ENCODE measurements around the gene PDZRN3. TPM values are rescaled to one million over a fixed set of nuclear protein-coding genes. Genes with fewer than 3 reads are reported as not detected.

Gene PDZRN3
- total and polyA plus RNA-seq, 2 donors (not counting 3 experiments of a cell fraction or from before 2014, with no cell fraction given): not detected

GRCh38 chr3:73561494-73561893, 63.2 kb downstream of the PDZRN3 start:
- Histone ChIP-seq H3K9me3 (replicated peaks; ENCODE audit: control insufficient read depth, insufficient read depth, low read length) (no peaks in the 10 kb centered on the region), H3K79me2 (ENCODE audit: control insufficient read depth, insufficient read depth, low read length) (no peaks in the 10 kb centered on the region)
- dilution Hi-C loops (cut with MboI; ENCODE audit: extremely low pct_ligation_motif_present, low sequenced_read_pairs): no loop called here

DNA sequence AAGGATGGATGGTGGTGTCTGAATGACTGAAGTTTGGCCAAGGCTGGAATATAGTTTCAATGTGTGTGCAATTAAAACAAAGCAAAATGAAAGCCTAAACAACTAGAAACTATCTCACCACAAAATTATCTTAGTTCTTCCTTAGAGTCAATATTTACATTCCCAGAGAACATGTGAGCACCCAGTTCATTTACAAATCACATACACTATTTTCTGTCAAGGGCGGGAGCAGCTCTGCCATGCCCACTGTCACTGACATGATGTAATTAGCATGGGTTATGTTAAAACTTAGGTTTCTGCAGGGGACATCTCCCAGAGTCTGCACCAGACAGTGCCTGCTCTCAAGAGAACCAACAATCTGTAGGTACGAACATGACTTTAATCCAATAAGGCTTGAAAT, 65.0 kb downstream of the PDZRN3 start:
- no peaks in the 10 kb centered on the region for H3K27me3 ChIP-seq (ENCODE audit: control insufficient read depth in 2 of 2, insufficient read depth in 2 of 2, low read length in 2 of 2)
- no peaks in the 10 kb centered on the region for H3K4me1 ChIP-seq (ENCODE audit: control insufficient read depth, extremely low read depth, insufficient read depth, low read length)
- POLR2A ChIA-PET: no interaction called here
- H3K9me1 ChIP-seq (replicated peaks; ENCODE audit: control insufficient read depth, extremely low read depth, insufficient read depth, low read length): no peaks in the 10 kb centered on the region
- dilution Hi-C loops (cut with MboI; ENCODE audit: extremely low pct_ligation_motif_present, low sequenced_read_pairs): no loop called here
- no peaks in the 10 kb centered on the region for H4K20me1 ChIP-seq (replicated peaks; ENCODE audit: control insufficient read depth, extremely low read depth, insufficient read depth, low read length)
- no TSS peak for BruUV-seq (replicated peaks)
- H3K9me3 ChIP-seq (replicated peaks; ENCODE audit: control insufficient read depth, insufficient read depth, low read length): no peaks in the 10 kb centered on the region
- no peak overlapping the region for H3K27ac ChIP-seq (ENCODE audit: insufficient read depth, low read depth, low read length)
- intact Hi-C loops (cut with micrococcal nuclease): no loop called here
- no peak for FAIRE-seq
- H3K4me2 ChIP-seq (ENCODE audit: insufficient read depth, low read length): no peak overlapping the region
- DNase-seq (ENCODE audit: low read depth, low spot score): no peak
- TF ChIP-seq GATA2 (IDR thresholded peaks at IDR 0.05; ENCODE audit: insufficient read depth, insufficient read length, low read depth, low read length): no peak
- no peak for TF ChIP-seq MAX (IDR thresholded peaks at IDR 0.05; ENCODE audit: insufficient read depth, insufficient read length)
- no peak for TF ChIP-seq MYC (IDR thresholded peaks at IDR 0.05; ENCODE audit: low read depth, low read length)
- TF ChIP-seq POLR2A (IDR thresholded peaks at IDR 0.05; ENCODE audit: low read depth, low read length): no peak
- TF ChIP-seq FOS (IDR thresholded peaks at IDR 0.05; ENCODE audit: borderline replicate concordance, insufficient read depth, low read length): no peak
- TF ChIP-seq, protein P1, sequence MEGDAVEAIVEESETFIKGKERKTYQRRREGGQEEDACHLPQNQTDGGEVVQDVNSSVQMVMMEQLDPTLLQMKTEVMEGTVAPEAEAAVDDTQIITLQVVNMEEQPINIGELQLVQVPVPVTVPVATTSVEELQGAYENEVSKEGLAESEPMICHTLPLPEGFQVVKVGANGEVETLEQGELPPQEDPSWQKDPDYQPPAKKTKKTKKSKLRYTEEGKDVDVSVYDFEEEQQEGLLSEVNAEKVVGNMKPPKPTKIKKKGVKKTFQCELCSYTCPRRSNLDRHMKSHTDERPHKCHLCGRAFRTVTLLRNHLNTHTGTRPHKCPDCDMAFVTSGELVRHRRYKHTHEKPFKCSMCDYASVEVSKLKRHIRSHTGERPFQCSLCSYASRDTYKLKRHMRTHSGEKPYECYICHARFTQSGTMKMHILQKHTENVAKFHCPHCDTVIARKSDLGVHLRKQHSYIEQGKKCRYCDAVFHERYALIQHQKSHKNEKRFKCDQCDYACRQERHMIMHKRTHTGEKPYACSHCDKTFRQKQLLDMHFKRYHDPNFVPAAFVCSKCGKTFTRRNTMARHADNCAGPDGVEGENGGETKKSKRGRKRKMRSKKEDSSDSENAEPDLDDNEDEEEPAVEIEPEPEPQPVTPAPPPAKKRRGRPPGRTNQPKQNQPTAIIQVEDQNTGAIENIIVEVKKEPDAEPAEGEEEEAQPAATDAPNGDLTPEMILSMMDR (IDR thresholded peaks at IDR 0.05; ENCODE audit: extremely low read depth in 1 of 2, insufficient read depth in 1 of 2, low read depth in 1 of 2, low read length in 2 of 2): no peak
- no peak for TF ChIP-seq POLR2AphosphoS5 (IDR thresholded peaks at IDR 0.05; ENCODE audit: insufficient read depth, low read depth, low read length)
- TF ChIP-seq JUN (IDR thresholded peaks at IDR 0.05; ENCODE audit: borderline replicate concordance, insufficient read depth, insufficient read length, low read depth): no peak
- TF ChIP-seq EZH2 (IDR thresholded peaks at IDR 0.05; ENCODE audit: borderline replicate concordance, low read depth, low read length, severe bottlenecking): no peak
- no peak overlapping the region for H2AFZ ChIP-seq (ENCODE audit: low read depth, low read length)
- H3K36me3 ChIP-seq (ENCODE audit: control insufficient read depth in 2 of 2, extremely low read depth in 1 of 2, insufficient read depth in 2 of 2, low read length in 2 of 2): no peaks in the 10 kb centered on the region
- CTCF ChIA-PET: no interaction called here
- no peaks in the 10 kb centered on the region for H3K79me2 ChIP-seq (ENCODE audit: control insufficient read depth, insufficient read depth, low read length)
- no peak overlapping the region for H3K9ac ChIP-seq (replicated peaks; ENCODE audit: extremely low read depth, insufficient read depth, low read length)
- no peak overlapping the region for H3K4me3 ChIP-seq (replicated peaks in 1 of 3; ENCODE audit: insufficient read depth in 1 of 3, low read depth in 1 of 3, low read length in 3 of 3)

More at GRCh38 chr3:73561494-73561893, 63.2 kb downstream of the PDZRN3 start:
- FAIRE-seq (no peak), DNase-seq (ENCODE audit: low read depth, low spot score) (no peak)
- Histone ChIP-seq H3K27ac (ENCODE audit: insufficient read depth, low read depth, low read length) (no peak overlapping the region), H3K4me2 (ENCODE audit: insufficient read depth, low read length) (no peak overlapping the region), H4K20me1 (replicated peaks; ENCODE audit: control insufficient read depth, extremely low read depth, insufficient read depth, low read length) (no peaks in the 10 kb centered on the region), H3K9ac (replicated peaks; ENCODE audit: extremely low read depth, insufficient read depth, low read length) (no peak overlapping the region), H2AFZ (ENCODE audit: low read depth, low read length) (no peak overlapping the region), H3K4me1 (ENCODE audit: control insufficient read depth, extremely low read depth, insufficient read depth, low read length) (no peaks in the 10 kb centered on the region), H3K4me3 (replicated peaks in 1 of 3; ENCODE audit: insufficient read depth in 1 of 3, low read depth in 1 of 3, low read length in 3 of 3) (no peak overlapping the region), H3K27me3 (ENCODE audit: control insufficient read depth in 2 of 2, insufficient read depth in 2 of 2, low read length in 2 of 2) (no peaks in the 10 kb centered on the region), H3K36me3 (ENCODE audit: control insufficient read depth in 2 of 2, extremely low read depth in 1 of 2, insufficient read depth in 2 of 2, low read length in 2 of 2) (no peaks in the 10 kb centered on the region), H3K9me1 (replicated peaks; ENCODE audit: control insufficient read depth, extremely low read depth, insufficient read depth, low read length) (no peaks in the 10 kb centered on the region)
- TF ChIP-seq EZH2 (IDR thresholded peaks at IDR 0.05; ENCODE audit: borderline replicate concordance, low read depth, low read length, severe bottlenecking): no peak
- TF ChIP-seq FOS (IDR thresholded peaks at IDR 0.05; ENCODE audit: borderline replicate concordance, insufficient read depth, low read length): no peak
- TF ChIP-seq MAX (IDR thresholded peaks at IDR 0.05; ENCODE audit: insufficient read depth, insufficient read length): no peak
- TF ChIP-seq POLR2AphosphoS5 (IDR thresholded peaks at IDR 0.05; ENCODE audit: insufficient read depth, low read depth, low read length): no peak
- BruUV-seq (replicated peaks): no TSS peak
- CTCF ChIA-PET: no interaction called here
- POLR2A ChIA-PET: no interaction called here
- intact Hi-C loops (cut with micrococcal nuclease): no loop called here
